ENCODE measurements around the gene FNBP1. TPM values are rescaled to one million over a fixed set of nuclear protein-coding genes. Genes with fewer than 3 reads are reported as not detected.

The FNBP1 gene
- total RNA-seq, 1 donor from 2014 or later, result 63.5 TPM

- Histone ChIP-seq H3K27ac (ENCODE audit: low read depth, low read length) (no peak overlapping the region), H3K79me2 (ENCODE audit: insufficient read depth, low read length) (no peaks in the 10 kb centered on the region), H3K9me3 (ENCODE audit: insufficient read depth, low read depth, low read length) (no peaks in the 10 kb centered on the region), H3K4me3 (ENCODE audit: insufficient read depth, low read depth, low read length) (no peak overlapping the region), H2AFZ (ENCODE audit: low read depth, low read length) (no peak overlapping the region), H3K4me2 (ENCODE audit: low read length) (peak overlapping the region; percentile 17), H3K36me3 (ENCODE audit: insufficient read depth, low read length) (no peaks in the 10 kb centered on the region), H3K9ac (ENCODE audit: low read length) (no peak overlapping the region), H3K4me1 (ENCODE audit: insufficient read depth, low read length) (peaks cover 21% of the 10 kb centered on the region), H3K27me3 (ENCODE audit: insufficient read depth, low read length) (no peaks in the 10 kb centered on the region), H4K20me1 (ENCODE audit: insufficient read depth, low read length) (no peaks in the 10 kb centered on the region)
- no peak overlapping the region for H3K27ac Mint-ChIP-seq (ENCODE audit: unreplicated experiment)
- peaks cover 33% of the 10 kb centered on the region for H3K4me1 Mint-ChIP-seq (ENCODE audit: low read depth, unreplicated experiment)
- H3K27me3 Mint-ChIP-seq (ENCODE audit: low read depth, unreplicated experiment), result no peaks in the 10 kb centered on the region
- TF ChIP-seq CTCF (IDR thresholded peaks at IDR 0.05; ENCODE audit: insufficient read depth, low read depth, low read length) (no peak), EZH2 (IDR thresholded peaks at IDR 0.05; ENCODE audit: insufficient read depth, low read length) (no peak)
- FAIRE-seq (peak; percentile 60), DNase-seq (ENCODE audit: low read depth) (peak; percentile 99)
- no peaks in the 10 kb centered on the region for H3K9me3 Mint-ChIP-seq (ENCODE audit: unreplicated experiment)
- H3K36me3 Mint-ChIP-seq (ENCODE audit: low read depth, unreplicated experiment), result peaks cover 15% of the 10 kb centered on the region
- no peak overlapping the region for H3K4me3 Mint-ChIP-seq (ENCODE audit: unreplicated experiment)
Observed at GRCh38 chr9:129968690-129969485, 74.1 kb downstream of the FNBP1 start.

- no peak for FAIRE-seq
- H3K27ac ChIP-seq (ENCODE audit: low read depth, low read length), result peak overlapping the region; percentile 67
- peak; percentile 91 for DNase-seq (ENCODE audit: low read depth)
- peaks cover 33% of the 10 kb centered on the region for H3K4me1 ChIP-seq (ENCODE audit: insufficient read depth, low read length)
- Mint-ChIP-seq H3K36me3 (ENCODE audit: low read depth, unreplicated experiment) (peaks cover 16% of the 10 kb centered on the region), H3K27me3 (ENCODE audit: low read depth, unreplicated experiment) (no peaks in the 10 kb centered on the region), H3K4me3 (ENCODE audit: unreplicated experiment) (no peak overlapping the region), H3K9me3 (ENCODE audit: unreplicated experiment) (no peaks in the 10 kb centered on the region), H3K27ac (ENCODE audit: unreplicated experiment) (peak overlapping the region; percentile 95), H3K4me1 (ENCODE audit: low read depth, unreplicated experiment) (peaks cover 47% of the 10 kb centered on the region)
- no peak for TF ChIP-seq CTCF (IDR thresholded peaks at IDR 0.05; ENCODE audit: insufficient read depth, low read depth, low read length)
- TF ChIP-seq EZH2 (IDR thresholded peaks at IDR 0.05; ENCODE audit: insufficient read depth, low read length), result no peak
- no peaks in the 10 kb centered on the region for H4K20me1 ChIP-seq (ENCODE audit: insufficient read depth, low read length)
- no peaks in the 10 kb centered on the region for H3K79me2 ChIP-seq (ENCODE audit: insufficient read depth, low read length)
- peak overlapping the region; percentile 59 for H3K9ac ChIP-seq (ENCODE audit: low read length)
- H3K4me2 ChIP-seq (ENCODE audit: low read length), result peak overlapping the region; percentile 71
- H3K27me3 ChIP-seq (ENCODE audit: insufficient read depth, low read length), result no peaks in the 10 kb centered on the region
- no peaks in the 10 kb centered on the region for H3K36me3 ChIP-seq (ENCODE audit: insufficient read depth, low read length)
- peak overlapping the region; percentile 14 for H2AFZ ChIP-seq (ENCODE audit: low read depth, low read length)
- no peaks in the 10 kb centered on the region for H3K9me3 ChIP-seq (ENCODE audit: insufficient read depth, low read depth, low read length)
- peak overlapping the region; percentile 2 for H3K4me3 ChIP-seq (ENCODE audit: insufficient read depth, low read depth, low read length)
Observed at GRCh38 chr9:129964901-129965734, 77.9 kb downstream of the FNBP1 start.
